Measurements from ENCODE around the gene EXOC3L2. TPM values are rescaled to one million over a fixed set of nuclear protein-coding genes. Genes with fewer than 3 reads are reported as not detected.
A peak's percentile ranks its signal among the peaks of the same experiment; 100 is the strongest.

The EXOC3L2 gene
- total RNA-seq, 1 experiment from 2014 or later, result not detected

GRCh38 chr19:45182758-45183157 lies 62.4 kb downstream of the EXOC3L2 start:
- no peaks in the 10 kb centered on the region for H3K9me2 ChIP-seq (ENCODE audit: insufficient read depth)
- no peaks in the 10 kb centered on the region for H3K27me3 ChIP-seq (ENCODE audit: insufficient read depth, low read length)
- ChIA-PET POLR2A (no interaction called here), RAD21 (ENCODE audit: low non-redundant PET in 1 of 2, low total read pairs in 2 of 2, uncharacterized antibody in 2 of 2, unreplicated experiment in 2 of 2) (no interaction called here), CTCF (no interaction called here)
- H3K79me2 ChIP-seq (ENCODE audit: insufficient read depth, low read length), result peaks cover 10% of the 10 kb centered on the region
- no peaks in the 10 kb centered on the region for H3K36me3 ChIP-seq (ENCODE audit: control insufficient read depth in 1 of 2, insufficient read depth in 2 of 2, low read length in 2 of 2)
- TF ChIP-seq SP1 (IDR thresholded peaks at IDR 0.05; ENCODE audit: low read depth) (no peak; the same call in 1 of the 2 replicates), POLR2AphosphoS5 (IDR thresholded peaks at IDR 0.05; ENCODE audit: low read depth, low read length) (0 out of 2 replicates have a peak, but pooled peaks have one; percentile 30), CTCF (IDR thresholded peaks at IDR 0.05 in 2 of 3, conservative IDR thresholded peaks at IDR 0.05 in 1 of 3; ENCODE audit: borderline replicate concordance in 1 of 3, insufficient read depth in 1 of 3, low read depth in 2 of 3, low read length in 2 of 3) (no peak), POLR2A (IDR thresholded peaks at IDR 0.05; ENCODE audit: borderline replicate concordance, extremely low read depth, insufficient read depth, insufficient read length) (no peak), JUND (IDR thresholded peaks at IDR 0.05) (no peak), RAD21 (IDR thresholded peaks at IDR 0.05; ENCODE audit: low read depth) (no peak), TCF7L2 (IDR thresholded peaks at IDR 0.05; ENCODE audit: borderline replicate concordance, extremely low read depth, insufficient read depth, insufficient read length) (no peak), SIN3A (IDR thresholded peaks at IDR 0.05; ENCODE audit: low read depth) (no peak)
- no peaks in the 10 kb centered on the region for H4K20me1 ChIP-seq (ENCODE audit: insufficient read depth)
- H3K9ac ChIP-seq (ENCODE audit: low read length), result no peak overlapping the region
- no peak overlapping the region for H3K4me3 ChIP-seq (replicated peaks in 1 of 2; ENCODE audit: low read depth in 1 of 2, low read length in 2 of 2)
- H3K4me1 ChIP-seq (ENCODE audit: control insufficient read depth in 1 of 2, insufficient read depth in 2 of 2, low read length in 2 of 2), result peaks cover 14 to 19% of the 10 kb centered on the region in 2 experiments; a peak in 3 of 4 replicates
- H3K27ac ChIP-seq (ENCODE audit: low read depth, low read length), result no peak overlapping the region
- H3K9me3 ChIP-seq (ENCODE audit: control insufficient read depth in 1 of 2, insufficient read depth in 1 of 2, low read depth in 1 of 2, low read length in 2 of 2), result no peaks in the 10 kb centered on the region
- DNase-seq (ENCODE audit: low read depth, low spot score) (no peak), ATAC-seq (no peak)
- H3K4me2 ChIP-seq (ENCODE audit: low read length), result peak overlapping the region; percentile 49
- no peak overlapping the region for H2AFZ ChIP-seq (ENCODE audit: low read depth, low read length, poor library complexity, severe bottlenecking)
- no TSS peak for BruUV-seq (replicated peaks)
- intact Hi-C loops (cut with micrococcal nuclease), result loop anchor here (10.0 kb wide), 1 partner anchor 62 kb away; the partner anchor contains the start of gene EXOC3L2

GRCh38 chr19:45180936-45181335 lies 64.3 kb downstream of the EXOC3L2 start:
- POLR2A ChIA-PET, result no interaction called here
- H3K9ac ChIP-seq (ENCODE audit: low read length), result no peak overlapping the region
- DNase-seq (ENCODE audit: low read depth, low spot score) (no peak), ATAC-seq (no peak)
- H3K9me2 ChIP-seq (ENCODE audit: insufficient read depth), result no peaks in the 10 kb centered on the region
- peaks cover 14 to 25% of the 10 kb centered on the region in 2 experiments; a peak in 3 of 4 replicates for H3K4me1 ChIP-seq (ENCODE audit: control insufficient read depth in 1 of 2, insufficient read depth in 2 of 2, low read length in 2 of 2)
- no peaks in the 10 kb centered on the region for H3K27me3 ChIP-seq (ENCODE audit: insufficient read depth, low read length)
- H3K27ac ChIP-seq (ENCODE audit: low read depth, low read length), result 0 out of 2 replicates have a peak overlapping the region, but pooled peaks have one; percentile 5
- no peak overlapping the region for H3K4me3 ChIP-seq (replicated peaks in 1 of 2; ENCODE audit: low read depth in 1 of 2, low read length in 2 of 2)
- BruUV-seq (replicated peaks), result no TSS peak
- no peaks in the 10 kb centered on the region for H3K9me3 ChIP-seq (ENCODE audit: control insufficient read depth in 1 of 2, insufficient read depth in 1 of 2, low read depth in 1 of 2, low read length in 2 of 2)
- no peaks in the 10 kb centered on the region for H4K20me1 ChIP-seq (ENCODE audit: insufficient read depth)
- no peak overlapping the region for H2AFZ ChIP-seq (ENCODE audit: low read depth, low read length, poor library complexity, severe bottlenecking)
- CTCF ChIA-PET, result no interaction called here
- intact Hi-C loops (cut with micrococcal nuclease), result loop anchor here (10.0 kb wide), 1 partner anchor 64 kb away; the partner anchor contains the start of gene EXOC3L2
- no peaks in the 10 kb centered on the region for H3K36me3 ChIP-seq (ENCODE audit: control insufficient read depth in 1 of 2, insufficient read depth in 2 of 2, low read length in 2 of 2)
- RAD21 ChIA-PET (ENCODE audit: low non-redundant PET in 1 of 2, low total read pairs in 2 of 2, uncharacterized antibody in 2 of 2, unreplicated experiment in 2 of 2), result no interaction called here
- peaks cover 10% of the 10 kb centered on the region for H3K79me2 ChIP-seq (ENCODE audit: insufficient read depth, low read length)
- no peak overlapping the region; the same call in 1 of the 2 replicates for H3K4me2 ChIP-seq (ENCODE audit: low read length)
- TF ChIP-seq SP1 (IDR thresholded peaks at IDR 0.05; ENCODE audit: low read depth) (no peak), ZFX (IDR thresholded peaks at IDR 0.05) (no peak), FOSL1 (IDR thresholded peaks at IDR 0.05; ENCODE audit: low read depth) (no peak), POLR2A (IDR thresholded peaks at IDR 0.05; ENCODE audit: borderline replicate concordance, extremely low read depth, insufficient read depth, insufficient read length) (no peak), ELF1 (IDR thresholded peaks at IDR 0.05; ENCODE audit: borderline replicate concordance, low read depth) (no peak), CEBPB (IDR thresholded peaks at IDR 0.05; ENCODE audit: low read depth) (no peak), ZNF274 (IDR thresholded peaks at IDR 0.05; ENCODE audit: low read depth, low read length) (no peak), REST (IDR thresholded peaks at IDR 0.05; ENCODE audit: low read depth) (no peak), EZH2 (IDR thresholded peaks at IDR 0.05) (no peak)

All from HCT116 (cell line).